Measurements from ENCODE around the gene PDE12.
A peak's percentile ranks its signal among the peaks of the same experiment; 100 is the strongest.

The PDE12 gene

GRCh38 chr3:57559526-57559925 is 3.5 kb downstream of the PDE12 start:
- Mint-ChIP-seq H3K27ac (no peak overlapping the region), H3K36me3 (ENCODE audit: low read depth) (peaks cover 54% of the 10 kb centered on the region), H3K27me3 (no peaks in the 10 kb centered on the region), H3K4me3 (no peak overlapping the region), H3K9me3 (no peaks in the 10 kb centered on the region), H3K4me1 (ENCODE audit: low read depth) (peaks cover 33% of the 10 kb centered on the region)
- intact Hi-C loops (cut with micrococcal nuclease) = loop anchor here (5.0 to 10.0 kb wide), 2 partner anchors 133 to 395 kb away; partner anchors contain the start of genes DENND6A and IL17RD

- Mint-ChIP-seq H3K9me3 (no peaks in the 10 kb centered on the region), H3K27ac (no peak overlapping the region), H3K27me3 (no peaks in the 10 kb centered on the region), H3K4me1 (ENCODE audit: low read depth) (no peaks in the 10 kb centered on the region), H3K36me3 (ENCODE audit: low read depth) (peaks cover 85% of the 10 kb centered on the region), H3K4me3 (no peak overlapping the region)
- intact Hi-C loops (cut with micrococcal nuclease) = loop anchor here (10.0 kb wide), 1 partner anchor 75 kb away; no protein-coding TSS in a partner anchor
Observed at GRCh38 chr3:57569859-57570450, 13.9 kb downstream of the PDE12 start.

- Mint-ChIP-seq H3K9me3 (no peaks in the 10 kb centered on the region), H3K27me3 (no peaks in the 10 kb centered on the region), H3K36me3 (ENCODE audit: low read depth) (peaks cover 87% of the 10 kb centered on the region), H3K4me3 (no peak overlapping the region), H3K4me1 (ENCODE audit: low read depth) (no peaks in the 10 kb centered on the region), H3K27ac (no peak overlapping the region)
- intact Hi-C loops (cut with micrococcal nuclease) = loop anchor here (10.0 kb wide), 1 partner anchor 74 kb away; no protein-coding TSS in a partner anchor
Observed at GRCh38 chr3:57570878-57571277, 14.8 kb downstream of the PDE12 start.

- intact Hi-C loops (cut with micrococcal nuclease) = loop anchor here (10.0 kb wide), 1 partner anchor 73 kb away; no protein-coding TSS in a partner anchor
- H3K9me3 Mint-ChIP-seq = no peaks in the 10 kb centered on the region
- peaks cover 88% of the 10 kb centered on the region for H3K36me3 Mint-ChIP-seq (ENCODE audit: low read depth)
- no peaks in the 10 kb centered on the region for H3K27me3 Mint-ChIP-seq
- no peak overlapping the region for H3K4me3 Mint-ChIP-seq
- no peaks in the 10 kb centered on the region for H3K4me1 Mint-ChIP-seq (ENCODE audit: low read depth)
- H3K27ac Mint-ChIP-seq = no peak overlapping the region
Observed at GRCh38 chr3:57572096-57572495, 16.0 kb downstream of the PDE12 start.

GRCh38 chr3:57575966-57576626 is 20.0 kb downstream of the PDE12 start:
- H3K4me3 Mint-ChIP-seq = no peak overlapping the region
- H3K27ac Mint-ChIP-seq = peak overlapping the region; percentile 12
- peaks cover 7% of the 10 kb centered on the region for H3K4me1 Mint-ChIP-seq (ENCODE audit: low read depth)
- no peaks in the 10 kb centered on the region for H3K9me3 Mint-ChIP-seq
- peaks cover 88% of the 10 kb centered on the region for H3K36me3 Mint-ChIP-seq (ENCODE audit: low read depth)
- no peaks in the 10 kb centered on the region for H3K27me3 Mint-ChIP-seq
- intact Hi-C loops (cut with micrococcal nuclease) = loop anchor here (10.0 kb wide), 1 partner anchor 69 kb away; no protein-coding TSS in a partner anchor

- no peaks in the 10 kb centered on the region for H3K9me3 Mint-ChIP-seq
Observed at GRCh38 chr3:57577801-57578200, 21.7 kb downstream of the PDE12 start.

GRCh38 chr3:57582474-57583168 is 26.5 kb downstream of the PDE12 start:
- intact Hi-C loops (cut with micrococcal nuclease) = no loop called here
- Mint-ChIP-seq H3K4me1 (ENCODE audit: low read depth) (peaks cover 12% of the 10 kb centered on the region), H3K4me3 (no peak overlapping the region), H3K9me3 (no peaks in the 10 kb centered on the region), H3K27me3 (no peaks in the 10 kb centered on the region), H3K27ac (no peak overlapping the region), H3K36me3 (ENCODE audit: low read depth) (peaks cover 63% of the 10 kb centered on the region)

More at GRCh38 chr3:57577801-57578200, 21.7 kb downstream of the PDE12 start:
- H3K27ac Mint-ChIP-seq = no peak overlapping the region
- peaks cover 7% of the 10 kb centered on the region for H3K4me1 Mint-ChIP-seq (ENCODE audit: low read depth)
- intact Hi-C loops (cut with micrococcal nuclease) = loop anchor here (10.0 kb wide), 1 partner anchor 67 kb away; no protein-coding TSS in a partner anchor
- H3K27me3 Mint-ChIP-seq = no peaks in the 10 kb centered on the region
- peaks cover 86% of the 10 kb centered on the region for H3K36me3 Mint-ChIP-seq (ENCODE audit: low read depth)
- no peak overlapping the region for H3K4me3 Mint-ChIP-seq

GRCh38 chr3:57583544-57583943 is 27.5 kb downstream of the PDE12 start:
- H3K4me3 Mint-ChIP-seq = no peak overlapping the region
- H3K4me1 Mint-ChIP-seq (ENCODE audit: low read depth) = peaks cover 12% of the 10 kb centered on the region
- peaks cover 54% of the 10 kb centered on the region for H3K36me3 Mint-ChIP-seq (ENCODE audit: low read depth)
- no peaks in the 10 kb centered on the region for H3K9me3 Mint-ChIP-seq
- intact Hi-C loops (cut with micrococcal nuclease) = no loop called here
- no peak overlapping the region for H3K27ac Mint-ChIP-seq
- H3K27me3 Mint-ChIP-seq = no peaks in the 10 kb centered on the region

GRCh38 chr3:57586778-57587177 is 30.7 kb downstream of the PDE12 start:
- Mint-ChIP-seq H3K27ac (no peak overlapping the region), H3K4me1 (ENCODE audit: low read depth) (peaks cover 5% of the 10 kb centered on the region), H3K36me3 (ENCODE audit: low read depth) (peaks cover 47% of the 10 kb centered on the region), H3K9me3 (no peaks in the 10 kb centered on the region), H3K4me3 (no peak overlapping the region), H3K27me3 (no peaks in the 10 kb centered on the region)
- intact Hi-C loops (cut with micrococcal nuclease) = no loop called here

- Mint-ChIP-seq H3K9me3 (no peaks in the 10 kb centered on the region), H3K4me1 (ENCODE audit: low read depth) (peaks cover 8% of the 10 kb centered on the region), H3K4me3 (no peak overlapping the region), H3K27me3 (no peaks in the 10 kb centered on the region), H3K36me3 (ENCODE audit: low read depth) (peaks cover 53% of the 10 kb centered on the region), H3K27ac (no peak overlapping the region)
- intact Hi-C loops (cut with micrococcal nuclease) = no loop called here
Observed at GRCh38 chr3:57587905-57588304, 31.8 kb downstream of the PDE12 start.

GRCh38 chr3:57592306-57592705 is 36.2 kb downstream of the PDE12 start:
- H3K4me3 Mint-ChIP-seq = no peak overlapping the region
- intact Hi-C loops (cut with micrococcal nuclease) = no loop called here
- H3K4me1 Mint-ChIP-seq (ENCODE audit: low read depth) = peaks cover 28% of the 10 kb centered on the region
- H3K36me3 Mint-ChIP-seq (ENCODE audit: low read depth) = peaks cover 64% of the 10 kb centered on the region
- H3K27ac Mint-ChIP-seq = no peak overlapping the region
- no peaks in the 10 kb centered on the region for H3K27me3 Mint-ChIP-seq
- no peaks in the 10 kb centered on the region for H3K9me3 Mint-ChIP-seq

- Mint-ChIP-seq H3K4me3 (no peak overlapping the region), H3K9me3 (no peaks in the 10 kb centered on the region), H3K27me3 (no peaks in the 10 kb centered on the region), H3K4me1 (ENCODE audit: low read depth) (peaks cover 34% of the 10 kb centered on the region), H3K27ac (no peak overlapping the region), H3K36me3 (ENCODE audit: low read depth) (peaks cover 58% of the 10 kb centered on the region)
- intact Hi-C loops (cut with micrococcal nuclease) = no loop called here
Observed at GRCh38 chr3:57594144-57594543, 38.1 kb downstream of the PDE12 start.

- peaks cover 38% of the 10 kb centered on the region for H3K4me1 Mint-ChIP-seq (ENCODE audit: low read depth)
- H3K27ac Mint-ChIP-seq = no peak overlapping the region
- peaks cover 57% of the 10 kb centered on the region for H3K36me3 Mint-ChIP-seq (ENCODE audit: low read depth)
Observed at GRCh38 chr3:57594576-57594975, 38.5 kb downstream of the PDE12 start.

More at GRCh38 chr3:57594576-57594975, 38.5 kb downstream of the PDE12 start:
- intact Hi-C loops (cut with micrococcal nuclease) = no loop called here
- Mint-ChIP-seq H3K9me3 (no peaks in the 10 kb centered on the region), H3K4me3 (peak overlapping the region; percentile 0), H3K27me3 (no peaks in the 10 kb centered on the region)

All from dendritic cell treated with granulocyte-macrophage colony-stimulating factor and Interleukin-4, amounts not matched to agents 40 ng/mL and 50 ng/mL, for 4 days (primary cell).